T-cell (primary cell): ENCODE data around the gene CACNB2. TPM values are rescaled to one million over a fixed set of nuclear protein-coding genes. Genes with fewer than 3 reads are reported as not detected.

Source experiments
- ATAC-seq, 4 experiments: fragments of 200-7000 bp in 3 of 4; fragments of 150-1000 bp in 1 of 4; cut with Tn5 transposase; replicated peaks in 1 of 4; 1 replicate in 3 of 4; 2 replicates in 1 of 4; pipeline ENCODE4 v1.10.0; 2021; ENCODE audit warnings: moderate library complexity in 3 of 4, mild to moderate bottlenecking in 2 of 4, moderate number of reproducible peaks in 1 of 4
- CTCF ChIA-PET, 2 donors: fragments of 300-600 bp; sonication (Branson Sonifier 250); formaldehyde crosslinking; loops; one replicate each; lab custom pipeline; 2022; ENCODE audit warnings: antibody characterized with exemption in 2 of 2; lab: Charles Lee
- POLR2A ChIA-PET, 2 donors: fragments of 300-600 bp; sonication (Branson Sonifier 250); formaldehyde crosslinking; loops; one replicate each; lab custom pipeline; 2022; ENCODE audit warnings: antibody characterized with exemption in 2 of 2; lab: Charles Lee
- DNase-seq, 35 experiments: peaks; one replicate each; pipeline versions ENCODE4 v3.0.0 to v3.0.0-alpha.2; 2013 to 2023
- H3K27ac ChIP-seq: one replicate; pipeline ENCODE4 v1.5.1; 2013; ENCODE audit warnings: low read length
- H3K27me3 ChIP-seq, 2 experiments: replicated peaks in 1 of 2; 1 replicate in 1 of 2; 2 replicates in 1 of 2; pipeline versions ENCODE4 v1.6.1 to v1.7.0; 2013; ENCODE audit warnings: low read length in 1 of 2, mixed read lengths in 1 of 2; ENCODE audit not compliant: control insufficient read depth in 2 of 2, insufficient read depth in 2 of 2; ENCODE audit errors: extremely low read depth in 1 of 2
- H3K36me3 ChIP-seq, 2 donors: 1 replicate in 1 of 2; 2 replicates in 1 of 2; pipeline versions ENCODE4 v1.6.1 to v1.7.0; 2013; ENCODE audit warnings: low read length in 1 of 2; ENCODE audit not compliant: control insufficient read depth in 2 of 2, insufficient read depth in 1 of 2; ENCODE audit errors: extremely low read depth in 1 of 2
- H3K4me1 ChIP-seq, 2 experiments: 1 replicate in 1 of 2; 2 replicates in 1 of 2; pipeline versions ENCODE4 v1.6.1 to v1.7.0; 2013; ENCODE audit warnings: low read length in 2 of 2, mixed read lengths in 1 of 2; ENCODE audit not compliant: insufficient read depth in 2 of 2, control insufficient read depth in 1 of 2; ENCODE audit errors: extremely low read depth in 1 of 2
- H3K4me3 ChIP-seq, 2 donors: 1 replicate in 1 of 2; 2 replicates in 1 of 2; pipeline versions ENCODE4 v1.5.1 to v1.7.0; 2013; ENCODE audit warnings: mild to moderate bottlenecking in 2 of 2, low read length in 1 of 2, moderate library complexity in 1 of 2; ENCODE audit not compliant: control insufficient read depth in 1 of 2; ENCODE audit errors: extremely low read depth in 1 of 2
- H3K9me3 ChIP-seq: 2 replicates; pipeline ENCODE4 v1.7.0; 2013
- H3K27ac Mint-ChIP-seq, 2 donors: one replicate each; pipeline ENCODE4 v1.8.0; 2020 to 2021; ENCODE audit warnings: mild to moderate bottlenecking in 2 of 2, mixed read lengths in 2 of 2
- H3K27me3 Mint-ChIP-seq, 2 donors: one replicate each; pipeline ENCODE4 v1.8.0; 2021 to 2022; ENCODE audit warnings: mixed read lengths in 2 of 2
- H3K36me3 Mint-ChIP-seq: one replicate; pipeline ENCODE4 v1.8.0; 2021; ENCODE audit warnings: mixed read lengths
- H3K4me1 Mint-ChIP-seq, 3 donors: one replicate each; pipeline ENCODE4 v1.8.0; 2020 to 2022; ENCODE audit warnings: mixed read lengths in 3 of 3, mild to moderate bottlenecking in 1 of 3
- H3K4me3 Mint-ChIP-seq, 3 donors: one replicate each; pipeline ENCODE4 v1.8.0; 2020 to 2022; ENCODE audit warnings: mild to moderate bottlenecking in 3 of 3, mixed read lengths in 3 of 3, moderate library complexity in 3 of 3
- H3K9me3 Mint-ChIP-seq, 3 donors: one replicate each; pipeline ENCODE4 v1.8.0; 2020 to 2022; ENCODE audit warnings: mixed read lengths in 3 of 3
- WGBS: methylation state at CpG from one replicate; pipeline ENCODE4 v1.1.5; 2013; ENCODE audit warnings: missing lambda C conversion rate; ENCODE audit not compliant: insufficient coverage; 5-methylcytosine and 5-hydroxymethylcytosine counted together
- total RNA-seq, 35 experiments: library from RNA in 6 of 35; stranded (reverse) in 6 of 35; fragments of 120-200 nt in 1 of 35; gene quantifications; one replicate each; pipeline versions ENCODE4 v1.2.1 to v1.2.4 and lab custom pipeline; 2013 to 2026

Gene CACNB2
- total RNA-seq, 5 donors from 2014 or later (not counting 1 experiment from before 2014, with no cell fraction given), result not detected

GRCh38 chr10:18505456-18506118, 365.4 kb downstream of the CACNB2 start:
- no peaks in the 10 kb centered on the region for H3K36me3 Mint-ChIP-seq
- no peaks in the 10 kb centered on the region for H3K27me3 ChIP-seq
- no peak overlapping the region for H3K27ac ChIP-seq
- no peak overlapping the region for H3K4me3 ChIP-seq
- H3K4me1 ChIP-seq, result no peaks in the 10 kb centered on the region
- peaks cover 0 to 3% (median 0%) of the 10 kb centered on the region in 3 donors for H3K9me3 Mint-ChIP-seq
- ATAC-seq (no peak), DNase-seq (no peak)
- H3K36me3 ChIP-seq, result no peaks in the 10 kb centered on the region
- ChIA-PET POLR2A (no interaction called here), CTCF (no interaction called here)
- no peak overlapping the region for H3K27ac Mint-ChIP-seq
- peaks cover 0 to 5% (median 0%) of the 10 kb centered on the region in 3 donors for H3K4me1 Mint-ChIP-seq
- WGBS, result 80% methylated on average over 1 of the region's 11 CpGs
- H3K27me3 Mint-ChIP-seq, result peaks cover 6 to 22% of the 10 kb centered on the region in 2 donors
- H3K9me3 ChIP-seq, result no peaks in the 10 kb centered on the region
- H3K4me3 Mint-ChIP-seq, result no peak overlapping the region

- Mint-ChIP-seq H3K36me3 (peaks cover 11% of the 10 kb centered on the region), H3K4me3 (no peak overlapping the region), H3K27ac (no peak overlapping the region), H3K4me1 (no peaks in the 10 kb centered on the region), H3K27me3 (peaks cover 4 to 9% of the 10 kb centered on the region in 2 donors), H3K9me3 (peaks cover 10 to 18% (median 12%) of the 10 kb centered on the region in 3 donors)
- H3K4me1 ChIP-seq, result no peaks in the 10 kb centered on the region
- H3K36me3 ChIP-seq, result no peaks in the 10 kb centered on the region
- no peaks in the 10 kb centered on the region for H3K27me3 ChIP-seq
- ATAC-seq (no peak), DNase-seq (no peak)
- ChIA-PET CTCF (no interaction called here), POLR2A (no interaction called here)
- H3K4me3 ChIP-seq, result no peak overlapping the region
- WGBS, result no CpG with 5 or more reads among the region's 4 CpGs
- H3K9me3 ChIP-seq, result no peaks in the 10 kb centered on the region
- no peak overlapping the region for H3K27ac ChIP-seq
These were observed 368.4 kb downstream of the CACNB2 start for GRCh38 chr10:18508587-18508986.

DNA sequence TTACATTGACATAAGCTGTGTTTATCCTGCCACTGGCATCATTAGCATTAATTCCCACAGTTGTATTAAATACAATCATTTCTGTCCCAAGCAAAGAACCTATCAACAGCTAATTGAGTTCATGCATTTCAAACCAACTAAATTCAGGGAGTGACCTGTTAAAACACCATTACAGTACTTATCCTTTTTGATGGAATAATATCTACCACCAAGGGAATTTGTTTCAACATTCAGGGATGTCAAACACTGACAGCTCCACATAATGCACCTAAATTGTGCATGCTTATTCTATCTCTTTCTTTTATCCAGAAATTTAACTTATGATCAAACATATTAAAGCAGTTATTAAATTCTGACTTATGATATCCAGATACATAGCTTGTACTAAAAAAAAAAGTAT, 374.3 kb downstream of the CACNB2 start:
- H3K4me3 Mint-ChIP-seq, result no peak overlapping the region
- no peak overlapping the region for H3K27ac Mint-ChIP-seq
- DNase-seq (no peak), ATAC-seq (no peak)
- Histone ChIP-seq H3K4me3 (no peak overlapping the region), H3K36me3 (no peaks in the 10 kb centered on the region), H3K9me3 (no peaks in the 10 kb centered on the region), H3K4me1 (no peaks in the 10 kb centered on the region), H3K27ac (no peak overlapping the region), H3K27me3 (no peaks in the 10 kb centered on the region)
- H3K9me3 Mint-ChIP-seq, result peaks cover 12 to 19% (median 16%) of the 10 kb centered on the region in 3 donors
- ChIA-PET CTCF (no interaction called here), POLR2A (no interaction called here)
- H3K36me3 Mint-ChIP-seq, result peaks cover 15% of the 10 kb centered on the region
- peaks cover 0 to 2% of the 10 kb centered on the region in 2 donors for H3K27me3 Mint-ChIP-seq
- no peaks in the 10 kb centered on the region for H3K4me1 Mint-ChIP-seq

DNA sequence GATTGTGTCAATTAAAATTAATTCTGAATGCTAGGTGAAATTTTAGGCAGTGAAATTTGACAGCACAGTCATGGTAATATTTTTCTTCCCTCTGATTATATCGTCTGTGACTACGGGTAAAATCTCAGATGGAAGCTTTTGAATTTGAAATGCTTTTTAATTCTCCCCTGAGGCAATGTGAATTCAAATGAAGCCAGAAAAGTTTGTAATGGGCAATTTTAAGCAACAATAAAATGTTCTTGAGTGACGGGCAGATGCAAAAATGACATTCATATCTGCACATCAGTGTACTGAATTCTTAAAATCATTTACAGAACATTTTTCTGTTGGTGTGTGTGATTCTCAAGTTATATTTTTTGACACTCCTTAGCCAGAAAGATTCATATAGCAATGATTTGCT, 376.6 kb downstream of the CACNB2 start:
- H3K36me3 Mint-ChIP-seq, result peaks cover 15% of the 10 kb centered on the region

GRCh38 chr10:18523025-18523424, 382.8 kb downstream of the CACNB2 start:
- Mint-ChIP-seq H3K4me3 (no peak overlapping the region), H3K9me3 (peaks cover 0 to 12% (median 7%) of the 10 kb centered on the region in 3 donors), H3K36me3 (peaks cover 6% of the 10 kb centered on the region), H3K27ac (no peak overlapping the region), H3K27me3 (no peaks in the 10 kb centered on the region), H3K4me1 (no peaks in the 10 kb centered on the region)
- no peak overlapping the region for H3K27ac ChIP-seq
- H3K9me3 ChIP-seq, result no peaks in the 10 kb centered on the region
- H3K4me1 ChIP-seq, result no peaks in the 10 kb centered on the region
- CTCF ChIA-PET, result no interaction called here
- POLR2A ChIA-PET, result no interaction called here
- no peaks in the 10 kb centered on the region for H3K36me3 ChIP-seq
- ATAC-seq (no peak), DNase-seq (no peak)
- no peak overlapping the region for H3K4me3 ChIP-seq
- no CpG with 5 or more reads among the region's 1 CpG for WGBS
- no peaks in the 10 kb centered on the region for H3K27me3 ChIP-seq

More for the DNA sequence above, 376.6 kb downstream of the CACNB2 start:
- H3K4me1 Mint-ChIP-seq, result no peaks in the 10 kb centered on the region
- no peaks in the 10 kb centered on the region for H3K27me3 ChIP-seq
- no peak overlapping the region for H3K4me3 Mint-ChIP-seq
- no peak for DNase-seq
- H3K27ac ChIP-seq, result no peak overlapping the region
- no peaks in the 10 kb centered on the region for H3K36me3 ChIP-seq
- no peak overlapping the region for H3K27ac Mint-ChIP-seq
- peaks cover 16 to 27% (median 20%) of the 10 kb centered on the region in 3 donors for H3K9me3 Mint-ChIP-seq
- H3K27me3 Mint-ChIP-seq, result peaks cover 0 to 2% of the 10 kb centered on the region in 2 donors
- no peak overlapping the region for H3K4me3 ChIP-seq
- ChIA-PET CTCF (no interaction called here), POLR2A (no interaction called here)
- no CpG with 5 or more reads among the region's 3 CpGs for WGBS
- ATAC-seq, result no peak
- no peaks in the 10 kb centered on the region for H3K9me3 ChIP-seq
- no peaks in the 10 kb centered on the region for H3K4me1 ChIP-seq

DNA sequence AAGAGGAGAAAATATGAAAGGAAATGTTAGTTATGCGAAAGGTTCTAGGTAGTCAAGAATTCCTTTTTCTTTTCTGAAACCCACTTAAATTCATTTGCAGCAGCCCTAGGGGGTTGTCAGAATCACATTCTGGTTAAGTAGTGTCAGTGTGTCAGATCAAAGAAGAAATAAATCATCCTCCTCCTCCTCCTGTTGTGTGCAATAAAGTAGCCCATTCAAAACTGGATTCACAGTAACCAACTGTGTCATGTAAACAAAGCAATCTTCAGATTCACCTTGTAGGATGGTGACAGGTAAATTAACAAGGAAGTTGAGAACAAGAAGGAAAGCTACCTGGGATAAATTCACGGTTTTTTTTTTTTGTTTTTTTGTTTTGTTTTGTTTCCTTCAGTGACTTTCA, 383.6 kb downstream of the CACNB2 start:
- no peak overlapping the region for H3K27ac Mint-ChIP-seq
- POLR2A ChIA-PET, result interaction anchor here in 1 of 2 donors (0.6 kb wide), 1 partner anchor 25 kb away, joined by 3 read pairs; no protein-coding TSS in a partner anchor
- CTCF ChIA-PET, result no interaction called here

More for the DNA sequence above, 383.6 kb downstream of the CACNB2 start:
- no peak overlapping the region for H3K4me3 ChIP-seq
- Mint-ChIP-seq H3K9me3 (peaks cover 0 to 12% (median 7%) of the 10 kb centered on the region in 3 donors), H3K36me3 (peaks cover 6% of the 10 kb centered on the region), H3K27me3 (no peaks in the 10 kb centered on the region), H3K4me1 (no peaks in the 10 kb centered on the region), H3K4me3 (no peak overlapping the region)
- no peaks in the 10 kb centered on the region for H3K9me3 ChIP-seq
- no peaks in the 10 kb centered on the region for H3K4me1 ChIP-seq
- DNase-seq, result no peak
- H3K27ac ChIP-seq, result no peak overlapping the region
- no peaks in the 10 kb centered on the region for H3K36me3 ChIP-seq
- ATAC-seq, result no peak
- WGBS, result 86% methylated on average over 1 of the region's 2 CpGs
- no peaks in the 10 kb centered on the region for H3K27me3 ChIP-seq
